H1 (cell line): ENCODE results near the gene DIAPH2. TPM values are rescaled to one million over a fixed set of nuclear protein-coding genes. Genes with fewer than 3 reads are reported as not detected.

Experiments
- CTCF ChIA-PET: fragments of 300-600 bp; sonication (Branson Sonifier 250); formaldehyde crosslinking; loops from one replicate; lab custom pipeline; 2021; ENCODE audit not compliant: partially characterized antibody; lab: Charles Lee
- POLR2A ChIA-PET: fragments of 300-600 bp; sonication (Branson Sonifier 250); formaldehyde crosslinking; loops from one replicate; lab custom pipeline; 2021; ENCODE audit warnings: inconsistent platforms; ENCODE audit not compliant: partially characterized antibody; lab: Charles Lee
- DNase-seq, 2 experiments: peaks; one replicate each; pipeline versions ENCODE4 v3.0.0 to v3.0.0-alpha.2; 2010 to 2022; ENCODE audit warnings: low spot score in 2 of 2, low read depth in 1 of 2, mixed read lengths in 1 of 2
- FAIRE-seq: peaks from 2 replicates; lab custom pipeline; 2011; peaks lifted over from hg19 to GRCh38; lab: Jason Lieb, UNC
- H2AFZ ChIP-seq: 2 replicates; pipeline ENCODE4 v1.8.1; 2012; ENCODE audit warnings: low read length, inconsistent platforms
- H2AK5ac ChIP-seq: 2 replicates; pipeline ENCODE4 v1.6.1; 2013; ENCODE audit warnings: low read depth, low read length
- H2BK120ac ChIP-seq: replicated peaks from 2 replicates; pipeline ENCODE3; 2013; ENCODE audit warnings: low read depth, low read length, inconsistent platforms
- H2BK12ac ChIP-seq: 2 replicates; pipeline ENCODE4 v1.6.1; 2013; ENCODE audit warnings: low read depth, low read length
- H2BK15ac ChIP-seq: 2 replicates; pipeline ENCODE4 v1.6.1; 2013; ENCODE audit warnings: low read length
- H2BK20ac ChIP-seq: 2 replicates; pipeline ENCODE4 v1.6.1; 2013; ENCODE audit warnings: low read length
- H2BK5ac ChIP-seq: 2 replicates; pipeline ENCODE4 v1.6.1; 2013; ENCODE audit warnings: low read depth, low read length
- H3K14ac ChIP-seq: 2 replicates; pipeline ENCODE4 v1.6.1; 2013; ENCODE audit warnings: inconsistent platforms; ENCODE audit not compliant: insufficient read length
- H3K18ac ChIP-seq: 2 replicates; pipeline ENCODE4 v1.6.1; 2013; ENCODE audit warnings: low read length; ENCODE audit errors: extremely low read depth
- H3K23ac ChIP-seq: 2 replicates; pipeline ENCODE4 v1.6.1; 2013; ENCODE audit warnings: inconsistent platforms; ENCODE audit not compliant: insufficient read length
- H3K23me2 ChIP-seq: 2 replicates; pipeline ENCODE4 v1.6.1; 2013; ENCODE audit warnings: low read depth, low read length
- H3K27ac ChIP-seq: 2 replicates; pipeline ENCODE4 v1.6.1; 2011; ENCODE audit warnings: low read depth, low read length, inconsistent platforms
- H3K27me3 ChIP-seq, 4 experiments: replicated peaks in 1 of 4; 1 replicate in 1 of 4; 2 replicates in 3 of 4; pipeline versions ENCODE4 v1.6.1 to v1.8.1; 2011 to 2013; ENCODE audit warnings: low read length in 3 of 4, mild to moderate bottlenecking in 3 of 4, inconsistent platforms in 2 of 4, mixed read lengths in 2 of 4, moderate library complexity in 1 of 4; ENCODE audit not compliant: control insufficient read depth in 3 of 4, insufficient read depth in 3 of 4; ENCODE audit errors: extremely low read depth in 1 of 4
- H3K36me3 ChIP-seq, 4 experiments: 2 replicates each; pipeline versions ENCODE4 v1.6.1 to v1.8.1; 2011 to 2013; ENCODE audit warnings: mild to moderate bottlenecking in 4 of 4, low read length in 3 of 4, moderate library complexity in 2 of 4, control low read depth in 1 of 4, inconsistent platforms in 1 of 4; ENCODE audit not compliant: insufficient read depth in 4 of 4, control insufficient read depth in 2 of 4
- H3K4ac ChIP-seq: replicated peaks from 2 replicates; pipeline ENCODE3; 2013; ENCODE audit warnings: low read length, low read depth, mixed read lengths, inconsistent platforms; ENCODE audit not compliant: insufficient read length
- H3K4me1 ChIP-seq, 4 experiments: replicated peaks in 1 of 4; 1 replicate in 1 of 4; 2 replicates in 3 of 4; pipeline versions ENCODE4 v1.6.1 to v1.8.1; 2011 to 2013; ENCODE audit warnings: low read length in 3 of 4, inconsistent platforms in 2 of 4, mixed read lengths in 1 of 4; ENCODE audit not compliant: insufficient read depth in 4 of 4, control insufficient read depth in 3 of 4
- H3K4me2 ChIP-seq, 2 experiments: 2 replicates each; pipeline versions ENCODE4 v1.6.1 to v1.8.1; 2011 to 2013; ENCODE audit warnings: low read depth in 2 of 2, low read length in 2 of 2, control low read depth in 1 of 2, inconsistent platforms in 1 of 2, mild to moderate bottlenecking in 1 of 2; ENCODE audit not compliant: insufficient read depth in 1 of 2
- H3K4me3 ChIP-seq, 4 experiments: fragments of 200-600, 300-600 bp in 1 of 4; sonication (generic), shearing (Covaris generic), sonication (Bioruptor Twin) in 1 of 4; 2 replicates each; pipeline versions ENCODE4 v1.5.1 to v1.8.1; 2011 to 2016; ENCODE audit warnings: low read length in 4 of 4, low read depth in 3 of 4, control low read depth in 2 of 4, inconsistent platforms in 2 of 4, mild to moderate bottlenecking in 2 of 4, mixed read lengths in 1 of 4, moderate library complexity in 1 of 4; ENCODE audit not compliant: insufficient read depth in 2 of 4; ENCODE audit errors: extremely low read depth in 1 of 4
- H3K56ac ChIP-seq: replicated peaks from 2 replicates; pipeline ENCODE3; 2013; ENCODE audit warnings: low read depth, mild to moderate bottlenecking, mixed read lengths, low read length, inconsistent platforms; ENCODE audit not compliant: insufficient read length
- H3K79me1 ChIP-seq: 2 replicates; pipeline ENCODE4 v1.6.1; 2013; ENCODE audit warnings: low read depth, low read length, control low read depth
- H3K79me2 ChIP-seq, 2 experiments: 2 replicates each; pipeline versions ENCODE4 v1.6.1 to v1.8.1; 2012 to 2013; ENCODE audit warnings: low read length in 2 of 2, mild to moderate bottlenecking in 2 of 2, inconsistent platforms in 1 of 2; ENCODE audit not compliant: insufficient read depth in 2 of 2, control insufficient read depth in 1 of 2
- H3K9ac ChIP-seq, 4 experiments: replicated peaks in 1 of 4; 1 replicate in 1 of 4; 2 replicates in 3 of 4; pipeline versions ENCODE4 v1.6.1 to v1.8.1; 2011 to 2013; ENCODE audit warnings: low read depth in 3 of 4, low read length in 3 of 4, control low read depth in 2 of 4, mild to moderate bottlenecking in 2 of 4, moderate library complexity in 2 of 4, inconsistent platforms in 1 of 4; ENCODE audit errors: extremely low read depth in 1 of 4
- H3K9me3 ChIP-seq, 2 experiments: 2 replicates each; pipeline versions ENCODE4 v1.6.1 to v1.8.1; 2012 to 2013; ENCODE audit warnings: mild to moderate bottlenecking in 2 of 2, moderate library complexity in 2 of 2, control low read depth in 1 of 2, inconsistent platforms in 1 of 2, low read depth in 1 of 2, low read length in 1 of 2, mixed read lengths in 1 of 2; ENCODE audit not compliant: insufficient read depth in 2 of 2
- H4K20me1 ChIP-seq, 2 experiments: replicated peaks in 1 of 2; 2 replicates each; pipeline versions ENCODE3 to v1.8.1; 2011 to 2013; ENCODE audit warnings: inconsistent platforms in 2 of 2, low read length in 2 of 2, mild to moderate bottlenecking in 1 of 2; ENCODE audit not compliant: insufficient read depth in 2 of 2, control insufficient read depth in 1 of 2
- H4K5ac ChIP-seq: 2 replicates; pipeline ENCODE4 v1.6.1; 2013; ENCODE audit warnings: low read length, low read depth, mixed read lengths, inconsistent platforms; ENCODE audit not compliant: insufficient read length
- H4K8ac ChIP-seq: 2 replicates; pipeline ENCODE4 v1.8.0; 2013; ENCODE audit warnings: mild to moderate bottlenecking, moderate library complexity, low read length, inconsistent platforms; ENCODE audit not compliant: insufficient read depth; ENCODE audit errors: extremely low read depth
- H4K91ac ChIP-seq: replicated peaks from 2 replicates; pipeline ENCODE3; 2013; ENCODE audit warnings: low read length, mixed read lengths, inconsistent platforms; ENCODE audit not compliant: insufficient read length
- EP300 ChIP-seq, 2 experiments: IDR thresholded peaks; 1 replicate in 1 of 2; 2 replicates in 1 of 2; pipeline ENCODE4 v1.6.1; 2011 to 2012; ENCODE audit warnings: low read depth in 2 of 2, low read length in 2 of 2, mild to moderate bottlenecking in 2 of 2, borderline replicate concordance in 1 of 2, inconsistent platforms in 1 of 2, moderate library complexity in 1 of 2
- EZH2 ChIP-seq: fragments of 200-600 bp; sonication (generic); IDR thresholded peaks from 2 replicates; pipeline ENCODE4 v1.7.1; 2012; ENCODE audit warnings: low read depth, mild to moderate bottlenecking, moderate library complexity, low read length, inconsistent platforms; ENCODE audit not compliant: severe bottlenecking
- MAX ChIP-seq: IDR thresholded peaks from 2 replicates; pipeline ENCODE4 v1.6.1; 2012; ENCODE audit warnings: inconsistent platforms
- POU5F1 ChIP-seq: IDR thresholded peaks from 2 replicates; pipeline ENCODE4 v1.6.1; 2011; ENCODE audit warnings: low read depth, mild to moderate bottlenecking, low read length, moderate library complexity
- SIN3A ChIP-seq, 2 experiments: IDR thresholded peaks in 1 of 2; conservative IDR thresholded peaks in 1 of 2; 2 replicates each; pipeline ENCODE4 v1.6.1; 2011 to 2012; ENCODE audit warnings: low read length in 2 of 2, improper control_type of control experiment in 1 of 2, low read depth in 1 of 2, mild to moderate bottlenecking in 1 of 2
- SIX5 ChIP-seq: IDR thresholded peaks from 2 replicates; pipeline ENCODE4 v1.6.1; 2011; ENCODE audit warnings: mild to moderate bottlenecking, low read depth, low read length
- SUZ12 ChIP-seq: fragments of 200-600 bp; sonication (generic); IDR thresholded peaks from 2 replicates; pipeline ENCODE4 v1.6.1; 2012; ENCODE audit warnings: mild to moderate bottlenecking, inconsistent platforms, low read length, moderate library complexity, mixed read lengths
- TAF7 ChIP-seq: optimal IDR thresholded peaks from 2 replicates; pipeline ENCODE3; 2011; ENCODE audit warnings: low read depth, mild to moderate bottlenecking, inconsistent platforms, low read length, moderate library complexity, borderline replicate concordance
- WGBS, 2 experiments: shearing (Covaris generic) in 1 of 2; methylation state at CpG; one replicate each; pipeline versions ENCODE4 v1.1.6 to v1.1.7; 2013 to 2015; ENCODE audit warnings: low lambda C conversion rate in 2 of 2, mixed read lengths in 2 of 2, inconsistent platforms in 1 of 2, low coverage in 1 of 2, missing lambda C conversion rate in 1 of 2; ENCODE audit not compliant: insufficient replicate concordance in 2 of 2, insufficient coverage in 1 of 2, insufficient read length in 1 of 2; ENCODE audit errors: extremely low coverage in 1 of 2, missing lambda C conversion rate in 1 of 2; 5-methylcytosine and 5-hydroxymethylcytosine counted together
- polyA plus RNA-seq, 7 experiments: library from polyadenylated mRNA; depleted of rRNA in 3 of 7; stranded (reverse) in 5 of 7; unstranded in 2 of 7; fragments of >200 nt in 5 of 7; fragments of 200-250 nt in 2 of 7; gene quantifications; 1 replicate in 5 of 7; 2 replicates in 1 of 7; 4 replicates in 1 of 7; pipeline versions ENCODE4 v1.2.1 to v1.2.3, GENCODE V29; 2011 to 2013; ENCODE audit warnings: missing spikeins in 2 of 7, mixed read lengths in 2 of 7
- total RNA-seq: library from RNA; stranded (reverse); fragmentation: NEBNext Ultra II Directional; extraction: Animal tissue kit (Norgen Biotek cat#: 25700); gene quantifications from 2 replicates; pipeline ENCODE4 v1.2.1, GENCODE V29; 2021
- TF ChIP-seq, protein P1 (sequence below), 3 experiments: IDR thresholded peaks; 1 replicate in 2 of 3; 2 replicates in 1 of 3; pipeline versions ENCODE4 v1.5.1 to v1.6.1; 2011; ENCODE audit warnings: low read length in 3 of 3, mild to moderate bottlenecking in 3 of 3, inconsistent platforms in 2 of 3, low read depth in 1 of 3, moderate library complexity in 1 of 3; ENCODE audit not compliant: insufficient read depth in 1 of 3; ENCODE audit errors: control extremely low read depth in 1 of 3
- TF ChIP-seq, protein P2 (sequence below): IDR thresholded peaks from 2 replicates; pipeline ENCODE4 v1.6.1; 2011; ENCODE audit warnings: low read depth, mild to moderate bottlenecking, low read length; ENCODE audit not compliant: insufficient read depth

DIAPH2 gene
- total and polyA plus RNA-seq, 2 of the 8 experiments (the other 6 are each of a cell fraction or from before 2014, with no cell fraction given), result 4.4 to 24.3 TPM

DNA sequence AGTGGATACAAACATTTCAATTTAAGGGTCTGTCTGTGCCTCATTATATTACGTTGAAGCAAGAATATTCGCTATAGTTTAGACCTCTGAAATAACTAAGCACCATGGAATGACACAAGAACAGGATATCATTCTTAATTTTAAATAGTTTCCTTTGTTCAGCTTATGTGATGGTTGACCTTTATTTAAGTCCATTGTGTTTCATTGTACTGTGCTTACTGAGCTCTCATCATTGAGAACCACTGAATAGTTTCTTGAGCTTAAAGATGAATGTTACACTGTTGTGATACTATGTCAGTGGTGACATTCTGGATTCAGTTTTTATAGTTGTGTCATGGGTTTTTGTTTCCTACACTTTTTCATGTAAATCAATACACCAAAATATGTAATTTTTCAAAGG, 438.4 kb downstream of the DIAPH2 start:
- FAIRE-seq (no peak), DNase-seq (no peak)
- H3K9ac ChIP-seq, result no peak overlapping the region
- no peak overlapping the region for H4K91ac ChIP-seq
- H3K4ac ChIP-seq, result no peak overlapping the region
- no peaks in the 10 kb centered on the region for H3K9me3 ChIP-seq
- H3K14ac ChIP-seq, result no peak overlapping the region
- H2BK12ac ChIP-seq, result no peak overlapping the region
- no peaks in the 10 kb centered on the region for H4K20me1 ChIP-seq
- no peak overlapping the region for H2BK120ac ChIP-seq
- no peaks in the 10 kb centered on the region for H3K79me2 ChIP-seq
- H3K56ac ChIP-seq, result no peak overlapping the region
- H3K79me1 ChIP-seq, result no peaks in the 10 kb centered on the region
- H4K8ac ChIP-seq, result no peak overlapping the region
- no peaks in the 10 kb centered on the region for H3K23me2 ChIP-seq
- H2AFZ ChIP-seq, result no peak overlapping the region
- no peak overlapping the region for H3K4me2 ChIP-seq
- CTCF ChIA-PET, result interaction anchor here (1.0 kb wide), 1 partner anchor 29 kb away, joined by 3 read pairs; no protein-coding TSS in a partner anchor
- H2BK5ac ChIP-seq, result no peak overlapping the region
- no peaks in the 10 kb centered on the region for H3K4me1 ChIP-seq
- no peak overlapping the region for H3K4me3 ChIP-seq
- no peak overlapping the region for H2AK5ac ChIP-seq
- no peak overlapping the region for H2BK15ac ChIP-seq
- no peak overlapping the region for H2BK20ac ChIP-seq
- WGBS, 2 experiments, result 88% methylated on average over 2 of the region's 2 CpGs; no CpG with 5 or more reads in 1 of the 2 experiments
- no peak for TF ChIP-seq SUZ12
- no peak for TF ChIP-seq EP300 (IDR thresholded peaks at IDR 0.05; ENCODE audit: borderline replicate concordance in 1 of 2, low read depth in 2 of 2, low read length in 2 of 2)
- TF ChIP-seq TAF7, result no peak
- no peak for TF ChIP-seq SIN3A (conservative IDR thresholded peaks at IDR 0.05 in 1 of 2, IDR thresholded peaks at IDR 0.05 in 1 of 2; ENCODE audit: low read depth in 1 of 2, low read length in 2 of 2)
- no peak for TF ChIP-seq POU5F1
- no peak for TF ChIP-seq MAX
- TF ChIP-seq, protein P1, sequence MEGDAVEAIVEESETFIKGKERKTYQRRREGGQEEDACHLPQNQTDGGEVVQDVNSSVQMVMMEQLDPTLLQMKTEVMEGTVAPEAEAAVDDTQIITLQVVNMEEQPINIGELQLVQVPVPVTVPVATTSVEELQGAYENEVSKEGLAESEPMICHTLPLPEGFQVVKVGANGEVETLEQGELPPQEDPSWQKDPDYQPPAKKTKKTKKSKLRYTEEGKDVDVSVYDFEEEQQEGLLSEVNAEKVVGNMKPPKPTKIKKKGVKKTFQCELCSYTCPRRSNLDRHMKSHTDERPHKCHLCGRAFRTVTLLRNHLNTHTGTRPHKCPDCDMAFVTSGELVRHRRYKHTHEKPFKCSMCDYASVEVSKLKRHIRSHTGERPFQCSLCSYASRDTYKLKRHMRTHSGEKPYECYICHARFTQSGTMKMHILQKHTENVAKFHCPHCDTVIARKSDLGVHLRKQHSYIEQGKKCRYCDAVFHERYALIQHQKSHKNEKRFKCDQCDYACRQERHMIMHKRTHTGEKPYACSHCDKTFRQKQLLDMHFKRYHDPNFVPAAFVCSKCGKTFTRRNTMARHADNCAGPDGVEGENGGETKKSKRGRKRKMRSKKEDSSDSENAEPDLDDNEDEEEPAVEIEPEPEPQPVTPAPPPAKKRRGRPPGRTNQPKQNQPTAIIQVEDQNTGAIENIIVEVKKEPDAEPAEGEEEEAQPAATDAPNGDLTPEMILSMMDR (IDR thresholded peaks at IDR 0.05; ENCODE audit: control extremely low read depth in 1 of 3, insufficient read depth in 1 of 3, low read depth in 1 of 3, low read length in 3 of 3), result no peak
- TF ChIP-seq SIX5, result no peak
- TF ChIP-seq, protein P2, sequence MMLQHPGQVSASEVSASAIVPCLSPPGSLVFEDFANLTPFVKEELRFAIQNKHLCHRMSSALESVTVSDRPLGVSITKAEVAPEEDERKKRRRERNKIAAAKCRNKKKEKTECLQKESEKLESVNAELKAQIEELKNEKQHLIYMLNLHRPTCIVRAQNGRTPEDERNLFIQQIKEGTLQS, result no peak
- TF ChIP-seq EZH2, result no peak
- H3K27ac ChIP-seq, result no peak overlapping the region
- no peak overlapping the region for H3K18ac ChIP-seq
- H4K5ac ChIP-seq, result no peak overlapping the region
- H3K36me3 ChIP-seq, result no peaks in the 10 kb centered on the region
- POLR2A ChIA-PET, result no interaction called here
- H3K23ac ChIP-seq, result no peak overlapping the region
- H3K27me3 ChIP-seq, result no peaks in the 10 kb centered on the region
